Neuronal stem cell (in vitro differentiated cells): Measurements from ENCODE around the gene CBY1.

Source experiments
- DNase-seq: peaks from one replicate; pipeline ENCODE4 v3.0.0-alpha.2; 2013; ENCODE audit warnings: low spot score
- H2AFZ ChIP-seq: one replicate; pipeline ENCODE4 v1.6.1; 2013; ENCODE audit warnings: mild to moderate bottlenecking, low read length, inconsistent platforms
- H2AK5ac ChIP-seq: 2 replicates; pipeline ENCODE4 v1.6.1; 2013; ENCODE audit warnings: low read depth, mild to moderate bottlenecking, inconsistent platforms, low read length, moderate library complexity, mixed read lengths
- H2BK120ac ChIP-seq: 2 replicates; pipeline ENCODE4 v1.6.1; 2013; ENCODE audit warnings: low read depth, mild to moderate bottlenecking, inconsistent platforms, low read length, moderate library complexity, mixed read lengths
- H2BK12ac ChIP-seq: one replicate; pipeline ENCODE4 v1.6.1; 2013; ENCODE audit warnings: low read length, inconsistent platforms
- H2BK15ac ChIP-seq: 2 replicates; pipeline ENCODE4 v1.6.1; 2013; ENCODE audit warnings: mild to moderate bottlenecking, low read length, inconsistent platforms, mixed read lengths
- H2BK5ac ChIP-seq: one replicate; pipeline ENCODE4 v1.6.1; 2013; ENCODE audit warnings: inconsistent platforms, mild to moderate bottlenecking, low read length, moderate library complexity
- H3K14ac ChIP-seq: one replicate; pipeline ENCODE4 v1.6.1; 2013; ENCODE audit warnings: low read length, inconsistent platforms
- H3K18ac ChIP-seq: 2 replicates; pipeline ENCODE4 v1.6.1; 2013; ENCODE audit warnings: low read length, inconsistent platforms
- H3K23ac ChIP-seq: 2 replicates; pipeline ENCODE4 v1.6.1; 2013; ENCODE audit warnings: low read depth, mild to moderate bottlenecking, mixed read lengths, low read length, inconsistent platforms; ENCODE audit not compliant: poor library complexity
- H3K27ac ChIP-seq: replicated peaks from 3 replicates; pipeline ENCODE4 v1.5.1; 2013; ENCODE audit warnings: low read length, inconsistent platforms
- H3K27me3 ChIP-seq, 3 experiments: 2 replicates each; pipeline ENCODE4 v1.6.1; 2013; ENCODE audit warnings: low read length in 3 of 3, mild to moderate bottlenecking in 2 of 3, inconsistent platforms in 1 of 3, low read depth in 1 of 3, mixed read lengths in 1 of 3, moderate library complexity in 1 of 3; ENCODE audit not compliant: control insufficient read depth in 3 of 3, insufficient read depth in 3 of 3
- H3K36me3 ChIP-seq, 2 donors: replicated peaks in 1 of 2; 2 replicates each; pipeline ENCODE4 v1.6.1; 2013; ENCODE audit warnings: low read length in 2 of 2; ENCODE audit not compliant: control insufficient read depth in 2 of 2, insufficient read depth in 2 of 2
- H3K4ac ChIP-seq: 2 replicates; pipeline ENCODE4 v1.6.1; 2013; ENCODE audit warnings: inconsistent platforms, mild to moderate bottlenecking, low read length, moderate library complexity
- H3K4me1 ChIP-seq, 2 donors: 1 replicate in 1 of 2; 2 replicates in 1 of 2; pipeline ENCODE4 v1.6.1; 2013; ENCODE audit warnings: low read length in 2 of 2, low read depth in 1 of 2; ENCODE audit not compliant: control insufficient read depth in 2 of 2, insufficient read depth in 1 of 2
- H3K4me2 ChIP-seq: one replicate; pipeline ENCODE4 v1.6.1; 2013; ENCODE audit warnings: mild to moderate bottlenecking, low read length, inconsistent platforms; ENCODE audit not compliant: insufficient read depth, poor library complexity, severe bottlenecking
- H3K4me3 ChIP-seq, 2 donors: 2 replicates each; pipeline ENCODE4 v1.5.1; 2013; ENCODE audit warnings: low read length in 2 of 2, mild to moderate bottlenecking in 2 of 2, inconsistent platforms in 1 of 2, moderate library complexity in 1 of 2
- H3K79me1 ChIP-seq: one replicate; pipeline ENCODE4 v1.6.1; 2013; ENCODE audit warnings: low read depth, mild to moderate bottlenecking, inconsistent platforms, low read length, moderate library complexity
- H3K9ac ChIP-seq: one replicate; pipeline ENCODE4 v1.6.1; 2013; ENCODE audit warnings: mild to moderate bottlenecking, low read depth, low read length, inconsistent platforms; ENCODE audit not compliant: poor library complexity
- H3K9me3 ChIP-seq, 2 donors: replicated peaks in 1 of 2; 2 replicates each; pipeline versions ENCODE3 to v1.6.1; 2013; ENCODE audit warnings: low read length in 2 of 2, mild to moderate bottlenecking in 2 of 2, inconsistent platforms in 1 of 2, low read depth in 1 of 2, mixed read lengths in 1 of 2, moderate library complexity in 1 of 2; ENCODE audit not compliant: control insufficient read depth in 2 of 2, insufficient read depth in 1 of 2
- H4K8ac ChIP-seq: one replicate; pipeline ENCODE4 v1.6.1; 2013; ENCODE audit warnings: low read depth, mild to moderate bottlenecking, inconsistent platforms, low read length, moderate library complexity
- H4K91ac ChIP-seq: one replicate; pipeline ENCODE4 v1.6.1; 2013; ENCODE audit warnings: low read length, low read depth, mild to moderate bottlenecking, inconsistent platforms; ENCODE audit not compliant: poor library complexity
- WGBS, 2 donors: extraction: QIAGEN DNeasy Blood & Tissue Kit; methylation state at CpG; one replicate each; pipeline ENCODE4 v1.1.7; 2013; ENCODE audit warnings: missing lambda C conversion rate in 2 of 2, mixed read lengths in 1 of 2; ENCODE audit not compliant: insufficient read length in 2 of 2, insufficient replicate concordance in 1 of 2; ENCODE audit errors: extremely low coverage in 2 of 2; 5-methylcytosine and 5-hydroxymethylcytosine counted together

Gene CBY1

GRCh38 chr22:38611559-38611958 is 44.9 kb upstream of the CBY1 start:
- no peak for DNase-seq
- Histone ChIP-seq H3K23ac (no peak overlapping the region), H3K79me1 (no peaks in the 10 kb centered on the region), H3K9ac (no peak overlapping the region), H3K4ac (no peak overlapping the region), H2BK5ac (no peak overlapping the region), H2AK5ac (no peak overlapping the region), H3K14ac (no peak overlapping the region), H3K4me3 (no peak overlapping the region), H3K27ac (no peak overlapping the region), H3K36me3 (peaks cover 12 to 32% of the 10 kb centered on the region in 2 donors), H4K8ac (no peak overlapping the region), H4K91ac (no peak overlapping the region), H3K9me3 (no peaks in the 10 kb centered on the region), H3K18ac (no peak overlapping the region), H3K4me1 (peaks cover 0 to 3% of the 10 kb centered on the region in 2 donors), H3K4me2 (no peak overlapping the region), H2BK12ac (no peak overlapping the region), H2AFZ (no peak overlapping the region), H2BK15ac (no peak overlapping the region), H2BK120ac (no peak overlapping the region), H3K27me3 (no peaks in the 10 kb centered on the region)
- no CpG with 5 or more reads among the region's 5 CpGs for WGBS, 2 donors

- H2AK5ac ChIP-seq = no peak overlapping the region
- H3K27me3 ChIP-seq = no peaks in the 10 kb centered on the region
- WGBS, 2 donors = no CpG with 5 or more reads among the region's 5 CpGs
- H4K91ac ChIP-seq = no peak overlapping the region
- H3K4ac ChIP-seq = no peak overlapping the region
- no peaks in the 10 kb centered on the region for H3K79me1 ChIP-seq
- H3K18ac ChIP-seq = no peak overlapping the region
- peaks cover 16 to 38% of the 10 kb centered on the region in 2 donors for H3K36me3 ChIP-seq
- H2BK120ac ChIP-seq = no peak overlapping the region
- H3K23ac ChIP-seq = no peak overlapping the region
- H3K4me2 ChIP-seq = no peak overlapping the region
- no peak overlapping the region for H3K9ac ChIP-seq
- H2BK15ac ChIP-seq = no peak overlapping the region
- H2BK12ac ChIP-seq = no peak overlapping the region
- H3K14ac ChIP-seq = no peak overlapping the region
- no peak overlapping the region for H2AFZ ChIP-seq
- no peaks in the 10 kb centered on the region for H3K9me3 ChIP-seq
- peaks cover 0 to 3% of the 10 kb centered on the region in 2 donors for H3K4me1 ChIP-seq
- H4K8ac ChIP-seq = no peak overlapping the region
- H3K27ac ChIP-seq = no peak overlapping the region
- H3K4me3 ChIP-seq = no peak overlapping the region
- no peak for DNase-seq
- H2BK5ac ChIP-seq = no peak overlapping the region
Observed at GRCh38 chr22:38612217-38613006, 44.0 kb upstream of the CBY1 start.

- no peak overlapping the region for H3K14ac ChIP-seq
- no peak overlapping the region for H2BK15ac ChIP-seq
- no peak overlapping the region for H2BK5ac ChIP-seq
- H2BK12ac ChIP-seq = no peak overlapping the region
- H2AK5ac ChIP-seq = no peak overlapping the region
- no peak overlapping the region for H3K27ac ChIP-seq
- H4K91ac ChIP-seq = no peak overlapping the region
- H3K23ac ChIP-seq = no peak overlapping the region
- no peak overlapping the region for H3K4me3 ChIP-seq
- H4K8ac ChIP-seq = no peak overlapping the region
- H3K4me2 ChIP-seq = no peak overlapping the region
- peaks cover 0 to 3% of the 10 kb centered on the region in 2 donors for H3K4me1 ChIP-seq
- H2AFZ ChIP-seq = no peak overlapping the region
- no peaks in the 10 kb centered on the region for H3K27me3 ChIP-seq
- no peak overlapping the region for H3K4ac ChIP-seq
- WGBS, 2 donors = no CpG with 5 or more reads among the region's 4 CpGs
- peaks cover 22 to 50% of the 10 kb centered on the region in 2 donors for H3K36me3 ChIP-seq
- H3K9ac ChIP-seq = no peak overlapping the region
- H3K18ac ChIP-seq = no peak overlapping the region
- no peak overlapping the region for H2BK120ac ChIP-seq
- H3K79me1 ChIP-seq = no peaks in the 10 kb centered on the region
- H3K9me3 ChIP-seq = peaks cover 0 to 8% of the 10 kb centered on the region in 2 donors
- no peak for DNase-seq
Observed at GRCh38 chr22:38613588-38613987, 42.9 kb upstream of the CBY1 start.

GRCh38 chr22:38614332-38615063 is 41.9 kb upstream of the CBY1 start:
- Histone ChIP-seq H3K36me3 (peaks cover 27 to 59% of the 10 kb centered on the region in 2 donors), H2AK5ac (no peak overlapping the region), H4K91ac (no peak overlapping the region), H3K9ac (no peak overlapping the region), H3K4me1 (peaks cover 0 to 3% of the 10 kb centered on the region in 2 donors), H4K8ac (no peak overlapping the region), H2BK120ac (no peak overlapping the region), H3K27me3 (no peaks in the 10 kb centered on the region), H2BK15ac (no peak overlapping the region), H2BK12ac (no peak overlapping the region), H2AFZ (no peak overlapping the region), H3K14ac (no peak overlapping the region), H2BK5ac (no peak overlapping the region), H3K4me2 (no peak overlapping the region), H3K27ac (no peak overlapping the region), H3K18ac (no peak overlapping the region), H3K9me3 (peaks cover 3 to 13% of the 10 kb centered on the region in 2 donors), H3K4ac (no peak overlapping the region), H3K4me3 (no peak overlapping the region), H3K79me1 (no peaks in the 10 kb centered on the region), H3K23ac (no peak overlapping the region)
- no CpG with 5 or more reads among the region's 4 CpGs for WGBS, 2 donors
- no peak for DNase-seq
